Testis (tissue), 2 donors: ENCODE data around the gene AURKA.

Experiments used
- POLR2A ChIP-seq: fragments of 450-650 bp; IDR thresholded peaks from one replicate; pipeline ENCODE4 v1.6.1; 2017; ENCODE audit warnings: antibody characterized with exemption, mild to moderate bottlenecking, moderate library complexity
- TF ChIP-seq, protein P1 (sequence below), 3 experiments: fragments of 450-650 bp in 2 of 3; fragments of 200-600 bp in 1 of 3; sonication (generic) in 1 of 3; IDR thresholded peaks; one replicate each; pipeline ENCODE4 v1.5.1; 2016 to 2019; ENCODE audit warnings: antibody characterized with exemption in 3 of 3, mild to moderate bottlenecking in 2 of 3, moderate library complexity in 1 of 3

DNA sequence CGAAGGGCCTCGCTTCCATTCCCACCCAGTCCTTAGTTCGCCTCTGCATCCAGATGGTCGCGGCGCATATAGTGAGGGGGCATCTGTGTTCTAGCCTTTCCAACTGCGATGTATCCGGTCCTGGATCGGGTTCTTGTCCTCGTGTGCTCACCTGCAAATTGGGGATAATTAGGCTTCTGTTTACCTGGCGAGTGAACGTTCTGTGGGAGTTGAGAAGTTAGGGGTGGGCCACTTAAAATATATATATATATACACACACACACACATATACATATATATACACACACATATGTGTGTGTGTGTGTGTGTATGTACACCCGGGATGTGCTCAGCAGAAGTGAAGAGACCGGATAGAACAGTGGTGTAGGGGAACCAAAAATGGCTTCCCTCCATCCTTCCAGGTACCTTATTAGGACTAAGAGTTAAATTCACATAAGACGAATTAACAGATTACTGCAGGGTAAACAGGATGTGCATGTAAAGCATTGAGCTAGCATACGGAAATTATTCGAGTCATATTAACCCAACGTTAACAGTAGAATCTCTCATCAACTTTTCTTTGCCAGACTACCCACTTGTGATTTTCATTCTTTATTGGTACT is 967 bp upstream of the AURKA start:
- TF ChIP-seq, protein P1, sequence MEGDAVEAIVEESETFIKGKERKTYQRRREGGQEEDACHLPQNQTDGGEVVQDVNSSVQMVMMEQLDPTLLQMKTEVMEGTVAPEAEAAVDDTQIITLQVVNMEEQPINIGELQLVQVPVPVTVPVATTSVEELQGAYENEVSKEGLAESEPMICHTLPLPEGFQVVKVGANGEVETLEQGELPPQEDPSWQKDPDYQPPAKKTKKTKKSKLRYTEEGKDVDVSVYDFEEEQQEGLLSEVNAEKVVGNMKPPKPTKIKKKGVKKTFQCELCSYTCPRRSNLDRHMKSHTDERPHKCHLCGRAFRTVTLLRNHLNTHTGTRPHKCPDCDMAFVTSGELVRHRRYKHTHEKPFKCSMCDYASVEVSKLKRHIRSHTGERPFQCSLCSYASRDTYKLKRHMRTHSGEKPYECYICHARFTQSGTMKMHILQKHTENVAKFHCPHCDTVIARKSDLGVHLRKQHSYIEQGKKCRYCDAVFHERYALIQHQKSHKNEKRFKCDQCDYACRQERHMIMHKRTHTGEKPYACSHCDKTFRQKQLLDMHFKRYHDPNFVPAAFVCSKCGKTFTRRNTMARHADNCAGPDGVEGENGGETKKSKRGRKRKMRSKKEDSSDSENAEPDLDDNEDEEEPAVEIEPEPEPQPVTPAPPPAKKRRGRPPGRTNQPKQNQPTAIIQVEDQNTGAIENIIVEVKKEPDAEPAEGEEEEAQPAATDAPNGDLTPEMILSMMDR (IDR thresholded peaks at IDR 0.05), result no peak
- no peak for TF ChIP-seq POLR2A
